ENCODE measurements around the gene KCNJ3.

DNA sequence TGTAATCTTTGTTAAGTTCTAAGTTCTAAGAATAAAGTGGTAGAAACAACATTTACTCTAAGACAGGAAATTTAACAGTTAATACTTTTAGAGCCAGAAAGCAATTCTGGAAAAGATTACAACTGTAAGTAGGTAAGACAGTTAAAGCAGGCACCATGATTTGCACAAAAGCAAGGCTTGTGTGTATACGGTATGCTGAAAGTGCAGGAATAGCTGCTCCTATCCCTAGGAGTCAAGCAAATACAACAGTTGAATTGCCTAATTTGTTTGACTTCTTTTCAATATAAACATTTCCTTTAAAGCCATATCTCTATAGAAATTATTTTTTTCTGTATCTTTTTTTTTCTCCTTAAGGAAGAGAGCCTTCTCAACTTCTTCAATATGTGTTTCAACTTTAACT is 116.4 kb downstream of the KCNJ3 start:
- TF ChIP-seq, protein P1, sequence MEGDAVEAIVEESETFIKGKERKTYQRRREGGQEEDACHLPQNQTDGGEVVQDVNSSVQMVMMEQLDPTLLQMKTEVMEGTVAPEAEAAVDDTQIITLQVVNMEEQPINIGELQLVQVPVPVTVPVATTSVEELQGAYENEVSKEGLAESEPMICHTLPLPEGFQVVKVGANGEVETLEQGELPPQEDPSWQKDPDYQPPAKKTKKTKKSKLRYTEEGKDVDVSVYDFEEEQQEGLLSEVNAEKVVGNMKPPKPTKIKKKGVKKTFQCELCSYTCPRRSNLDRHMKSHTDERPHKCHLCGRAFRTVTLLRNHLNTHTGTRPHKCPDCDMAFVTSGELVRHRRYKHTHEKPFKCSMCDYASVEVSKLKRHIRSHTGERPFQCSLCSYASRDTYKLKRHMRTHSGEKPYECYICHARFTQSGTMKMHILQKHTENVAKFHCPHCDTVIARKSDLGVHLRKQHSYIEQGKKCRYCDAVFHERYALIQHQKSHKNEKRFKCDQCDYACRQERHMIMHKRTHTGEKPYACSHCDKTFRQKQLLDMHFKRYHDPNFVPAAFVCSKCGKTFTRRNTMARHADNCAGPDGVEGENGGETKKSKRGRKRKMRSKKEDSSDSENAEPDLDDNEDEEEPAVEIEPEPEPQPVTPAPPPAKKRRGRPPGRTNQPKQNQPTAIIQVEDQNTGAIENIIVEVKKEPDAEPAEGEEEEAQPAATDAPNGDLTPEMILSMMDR (IDR thresholded peaks at IDR 0.05; ENCODE audit: insufficient read depth, low read length, poor library complexity, severe bottlenecking) = no peak
- TF ChIP-seq EZH2phosphoT487 (conservative IDR thresholded peaks at IDR 0.05; ENCODE audit: low read length) = no peak
